ENCODE results near the gene CCDC93.

CCDC93 gene

DNA sequence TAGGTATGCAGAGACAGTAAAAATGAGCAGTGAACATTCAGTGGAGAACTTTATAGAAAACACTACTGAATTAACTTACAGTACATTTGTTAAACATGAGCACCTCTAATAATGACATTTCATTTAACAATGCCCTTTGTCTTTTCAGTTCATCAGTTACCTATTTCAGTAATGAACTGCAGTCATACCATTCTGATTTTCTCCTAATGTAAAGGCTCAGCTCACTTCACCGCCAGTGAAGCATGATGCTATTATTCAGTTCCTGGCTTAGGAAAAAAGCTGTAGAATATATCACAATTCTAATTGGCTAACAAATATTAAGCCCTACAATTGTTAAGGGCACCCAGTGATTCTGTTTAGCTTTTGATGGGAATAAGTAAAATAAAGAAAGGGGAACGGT, 37.1 kb upstream of the CCDC93 start:
- TF ChIP-seq, protein P1, sequence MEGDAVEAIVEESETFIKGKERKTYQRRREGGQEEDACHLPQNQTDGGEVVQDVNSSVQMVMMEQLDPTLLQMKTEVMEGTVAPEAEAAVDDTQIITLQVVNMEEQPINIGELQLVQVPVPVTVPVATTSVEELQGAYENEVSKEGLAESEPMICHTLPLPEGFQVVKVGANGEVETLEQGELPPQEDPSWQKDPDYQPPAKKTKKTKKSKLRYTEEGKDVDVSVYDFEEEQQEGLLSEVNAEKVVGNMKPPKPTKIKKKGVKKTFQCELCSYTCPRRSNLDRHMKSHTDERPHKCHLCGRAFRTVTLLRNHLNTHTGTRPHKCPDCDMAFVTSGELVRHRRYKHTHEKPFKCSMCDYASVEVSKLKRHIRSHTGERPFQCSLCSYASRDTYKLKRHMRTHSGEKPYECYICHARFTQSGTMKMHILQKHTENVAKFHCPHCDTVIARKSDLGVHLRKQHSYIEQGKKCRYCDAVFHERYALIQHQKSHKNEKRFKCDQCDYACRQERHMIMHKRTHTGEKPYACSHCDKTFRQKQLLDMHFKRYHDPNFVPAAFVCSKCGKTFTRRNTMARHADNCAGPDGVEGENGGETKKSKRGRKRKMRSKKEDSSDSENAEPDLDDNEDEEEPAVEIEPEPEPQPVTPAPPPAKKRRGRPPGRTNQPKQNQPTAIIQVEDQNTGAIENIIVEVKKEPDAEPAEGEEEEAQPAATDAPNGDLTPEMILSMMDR (conservative IDR thresholded peaks at IDR 0.05): no peak

GRCh38 chr2:118050386-118050785, 36.5 kb upstream of the CCDC93 start:
- H3K27ac ChIP-seq: peak overlapping the region; percentile 83
- TF ChIP-seq, protein P1 (conservative IDR thresholded peaks at IDR 0.05): no peak

More for the DNA sequence above, 37.1 kb upstream of the CCDC93 start:
- peak overlapping the region; percentile 83 for H3K27ac ChIP-seq

DNA sequence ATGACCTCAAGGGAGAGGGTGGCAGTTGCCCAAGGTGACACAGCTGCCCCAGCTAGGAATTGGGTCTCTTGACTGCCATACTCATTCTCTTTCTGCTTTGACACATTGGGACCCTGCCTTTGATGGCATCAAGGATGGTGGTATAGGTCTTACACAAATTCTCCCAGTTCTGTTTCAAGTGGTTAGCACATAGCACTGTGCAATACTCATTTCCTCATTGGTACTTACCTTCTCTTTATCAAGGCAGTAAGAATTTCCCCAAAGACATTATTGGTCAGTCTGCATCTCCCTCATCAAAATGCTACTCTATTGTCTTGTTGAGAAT, 35.9 kb upstream of the CCDC93 start:
- peak overlapping the region; percentile 83 for H3K27ac ChIP-seq
- TF ChIP-seq, protein P1 (conservative IDR thresholded peaks at IDR 0.05): no peak

GRCh38 chr2:118049140-118049815, 35.4 kb upstream of the CCDC93 start:
- TF ChIP-seq, protein P1 (conservative IDR thresholded peaks at IDR 0.05): no peak

DNA sequence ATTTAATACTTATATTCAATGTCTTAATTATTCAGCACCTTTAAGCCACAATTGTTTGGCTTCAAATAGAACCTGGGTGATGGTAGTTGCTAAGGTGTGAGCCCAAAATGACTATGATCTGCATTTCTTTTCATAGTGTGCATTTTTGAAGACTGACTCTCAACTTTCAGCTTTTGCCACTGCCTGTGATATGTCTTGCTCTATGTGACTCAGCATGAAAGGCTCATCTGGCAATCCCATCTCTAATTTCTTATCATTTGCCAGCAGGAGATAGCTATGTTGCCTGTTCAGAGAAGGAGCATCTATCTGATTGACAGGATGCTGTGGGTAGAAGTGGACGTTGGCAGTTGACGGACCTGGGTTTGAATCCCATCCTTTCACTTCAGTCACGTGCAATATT, 34.5 kb upstream of the CCDC93 start:
- H3K27ac ChIP-seq: no peak overlapping the region
- TF ChIP-seq, protein P1 (conservative IDR thresholded peaks at IDR 0.05): no peak

More at GRCh38 chr2:118049140-118049815, 35.4 kb upstream of the CCDC93 start:
- H3K27ac ChIP-seq: peak overlapping the region; percentile 83

GRCh38 chr2:118047380-118047826, 33.5 kb upstream of the CCDC93 start:
- TF ChIP-seq, protein P1 (conservative IDR thresholded peaks at IDR 0.05): no peak
- no peak overlapping the region for H3K27ac ChIP-seq

GRCh38 chr2:118046634-118047210, 32.9 kb upstream of the CCDC93 start:
- H3K27ac ChIP-seq: no peak overlapping the region
- TF ChIP-seq, protein P1 (conservative IDR thresholded peaks at IDR 0.05): peak; percentile 73

Measured in VCaP (cell line).